ENCODE measurements around the gene C17orf100.

The C17orf100 gene

GRCh38 chr17:6651354-6651918, at the start of gene C17orf100, which contains the start of gene MED31:
Gene C17orf100, plus strand, starts transcription at chr17:6651762. Its CDS starts 152 bp downstream, at chr17:6651914.
Gene MED31, minus strand, starts transcription at chr17:6651605. Its CDS starts 77 bp downstream, at chr17:6651528.
- TF ChIP-seq CTCF (IDR thresholded peaks at IDR 0.05), result no peak

DNA sequence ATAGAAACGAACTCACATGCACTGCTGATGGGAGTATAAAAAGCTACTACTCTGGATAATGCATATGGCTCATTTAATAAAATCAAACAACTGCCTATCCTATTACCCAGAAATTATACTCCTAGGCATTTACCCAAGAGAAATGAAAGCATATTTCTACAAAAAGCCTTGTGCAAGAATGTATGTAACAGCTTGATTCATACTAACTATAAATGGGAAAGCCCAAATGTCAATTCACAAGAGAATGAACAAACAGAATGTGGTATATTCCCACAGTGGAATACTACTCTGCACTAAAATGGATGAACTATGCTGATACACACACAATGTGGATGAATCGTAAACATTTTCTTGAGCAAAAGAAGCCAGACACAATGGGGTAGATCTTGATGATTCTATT, 49.4 kb upstream of the C17orf100 start:
- TF ChIP-seq CTCF (IDR thresholded peaks at IDR 0.05), result no peak

GRCh38 chr17:6603744-6604325, 47.7 kb upstream of the C17orf100 start:
- TF ChIP-seq CTCF (IDR thresholded peaks at IDR 0.05), result no peak; the same call in 1 of the 2 replicates

DNA sequence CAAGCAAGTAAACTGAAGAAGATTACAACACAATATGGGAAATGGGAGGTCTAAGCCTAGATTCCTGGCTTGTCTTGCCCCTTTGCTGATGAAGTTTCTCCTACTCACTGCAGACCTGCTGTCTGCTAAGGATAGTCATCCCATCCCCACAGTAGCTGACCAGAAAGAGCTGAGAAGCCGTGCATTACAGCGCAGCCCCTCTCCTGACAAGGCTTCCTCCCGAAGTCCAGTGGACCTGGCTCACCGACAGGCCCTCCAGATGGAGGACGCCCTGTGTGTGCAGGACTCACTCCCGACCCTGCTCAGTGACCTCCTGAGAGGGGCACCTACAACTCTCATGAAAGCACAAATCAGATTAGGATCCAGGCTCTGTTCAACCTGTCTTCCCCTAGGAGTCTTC, 46.4 kb upstream of the C17orf100 start:
- TF ChIP-seq CTCF (IDR thresholded peaks at IDR 0.05), result no peak

DNA sequence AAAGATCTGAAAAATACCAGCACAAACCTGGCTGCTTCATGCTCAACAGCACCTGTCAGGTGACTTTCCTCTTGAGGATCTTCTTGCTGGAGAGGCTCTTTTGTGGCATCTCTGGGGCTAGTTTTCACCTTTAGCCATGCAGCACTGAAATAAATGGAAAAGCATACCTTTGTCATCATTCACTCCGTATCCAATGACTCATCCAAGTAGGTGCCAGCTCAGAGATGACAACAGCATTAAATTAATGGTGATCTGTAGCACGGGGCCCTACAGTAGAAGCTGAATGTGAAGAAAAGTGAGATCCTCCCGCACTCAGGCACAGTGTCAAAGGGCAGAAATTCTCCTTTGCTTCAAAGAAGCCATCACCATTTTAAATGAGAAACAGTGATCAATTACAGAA, 43.2 kb upstream of the C17orf100 start:
- TF ChIP-seq CTCF (IDR thresholded peaks at IDR 0.05), result no peak

GRCh38 chr17:6610011-6610410, 41.6 kb upstream of the C17orf100 start:
- no peak for TF ChIP-seq CTCF (IDR thresholded peaks at IDR 0.05)

GRCh38 chr17:6611231-6611630, 40.3 kb upstream of the C17orf100 start:
- TF ChIP-seq CTCF (IDR thresholded peaks at IDR 0.05), result no peak

Measured in LNCAP (cell line).